GM12891 (cell line): ENCODE results near the gene ZC3H12C.

Source experiments
- DNase-seq: peaks from one replicate; pipeline ENCODE4 v3.0.0; 2011; ENCODE audit warnings: low spot score; ENCODE audit not compliant: insufficient read length
- FAIRE-seq: peaks from 2 replicates; lab custom pipeline; 2011; peaks lifted over from hg19 to GRCh38; lab: Jason Lieb, UNC
- PAX5 ChIP-seq: IDR thresholded peaks from 2 replicates; pipeline ENCODE4 v1.6.1; 2011; ENCODE audit warnings: low read length, moderate library complexity, mild to moderate bottlenecking; ENCODE audit not compliant: insufficient read depth, severe bottlenecking
- POLR2A ChIP-seq: IDR thresholded peaks from 2 replicates; pipeline ENCODE4 v1.6.1; 2011; ENCODE audit warnings: low read depth, low read length, control low read depth
- POLR2AphosphoS5 ChIP-seq: IDR thresholded peaks from 2 replicates; pipeline ENCODE4 v1.6.1; 2011; ENCODE audit warnings: low read depth, low read length, control low read depth
- POU2F2 ChIP-seq: IDR thresholded peaks from 2 replicates; pipeline ENCODE4 v1.6.1; 2011; ENCODE audit warnings: low read depth, mild to moderate bottlenecking, control low read depth, low read length, moderate library complexity
- SPI1 ChIP-seq: IDR thresholded peaks from 2 replicates; pipeline ENCODE4 v1.6.1; 2011; ENCODE audit warnings: low read depth, low read length, control low read depth
- TAF1 ChIP-seq: IDR thresholded peaks from 2 replicates; pipeline ENCODE4 v1.6.1; 2011; ENCODE audit warnings: low read depth, low read length, control low read depth

Gene ZC3H12C

DNA sequence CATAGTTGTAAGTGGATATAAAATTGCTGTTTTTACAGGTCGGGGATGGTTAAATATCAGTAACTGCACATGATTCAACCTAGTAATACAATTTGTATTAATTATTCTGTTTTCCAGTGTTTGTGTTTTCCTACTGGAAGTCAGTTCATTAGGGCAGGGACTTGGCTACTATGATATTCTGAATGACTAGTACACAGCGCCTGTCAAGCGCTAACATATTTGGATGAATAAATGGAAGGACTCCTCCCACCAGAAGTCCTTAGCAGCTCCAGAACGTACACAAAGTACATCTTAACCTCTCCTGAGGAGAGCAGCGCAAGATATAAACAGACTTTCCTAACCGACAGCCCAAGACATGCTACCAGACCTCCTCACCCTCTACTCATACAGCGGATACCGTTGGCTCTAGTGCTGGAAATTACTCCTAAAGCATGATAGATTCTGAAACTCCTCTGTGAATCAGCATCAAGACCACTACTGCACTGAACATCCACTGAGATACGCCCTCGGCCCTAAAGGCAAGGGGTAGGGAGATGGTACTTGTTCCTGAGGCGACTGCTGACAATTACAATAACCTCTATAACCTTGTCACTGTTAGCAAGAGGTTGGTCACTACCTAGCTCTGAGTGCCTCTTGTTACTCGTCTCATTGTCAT, 124.2 kb downstream of the ZC3H12C start:
- FAIRE-seq (no peak), DNase-seq (no peak)
- TF ChIP-seq PAX5 (no peak), POLR2AphosphoS5 (0 out of 2 replicates have a peak, but pooled peaks have one; percentile 18), POU2F2 (no peak), TAF1 (no peak), SPI1 (no peak)

GRCh38 chr11:110217936-110218335, 124.7 kb downstream of the ZC3H12C start:
- DNase-seq (no peak), FAIRE-seq (no peak)
- TF ChIP-seq PAX5 (no peak), TAF1 (no peak), SPI1 (no peak), POU2F2 (no peak), POLR2AphosphoS5 (no peak), POLR2A (no peak)

DNA sequence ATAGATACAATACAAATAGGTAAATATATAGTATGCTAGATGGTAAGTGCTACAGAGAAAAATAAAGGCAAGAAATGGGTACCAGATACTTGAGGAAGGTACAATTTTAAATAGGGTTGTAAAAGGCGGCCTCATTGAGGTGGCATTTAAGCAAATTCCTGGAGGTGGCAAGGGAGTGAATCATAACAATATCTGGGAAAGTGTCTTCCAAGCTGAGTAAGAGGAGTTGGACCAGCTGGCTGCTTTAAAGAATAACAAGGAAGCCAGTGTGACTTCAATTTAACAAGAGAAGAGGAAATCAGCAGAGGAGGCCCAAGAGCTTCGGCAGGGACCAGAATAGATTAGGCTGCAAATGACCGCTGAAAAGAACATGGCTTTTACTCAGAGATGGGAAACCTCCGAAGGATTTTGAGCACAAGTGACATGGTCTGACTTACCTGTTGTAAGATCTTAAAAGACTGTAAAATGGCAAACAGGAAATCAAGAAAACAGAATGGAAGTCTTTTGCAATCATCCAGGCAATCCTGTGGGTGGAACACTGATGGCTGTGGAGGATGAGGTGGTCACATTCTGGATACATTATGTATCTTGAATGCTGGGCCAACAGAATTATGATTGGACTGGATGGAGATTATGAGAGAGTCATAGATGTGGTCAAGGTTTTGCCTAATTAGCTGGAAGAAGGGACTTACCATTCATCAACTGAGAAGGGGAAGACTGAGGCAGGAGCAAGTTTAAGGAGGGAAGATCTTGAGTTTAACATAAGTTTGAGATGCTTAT, 126.0 kb downstream of the ZC3H12C start:
- FAIRE-seq (no peak), DNase-seq (no peak)
- TF ChIP-seq POU2F2, result no peak
- no peak for TF ChIP-seq PAX5
- TF ChIP-seq POLR2A, result no peak
- TF ChIP-seq POLR2AphosphoS5, result no peak
- no peak for TF ChIP-seq SPI1
